GM12878 (cell line): ENCODE results near the gene CD8B. TPM values are rescaled to one million over a fixed set of nuclear protein-coding genes. Genes with fewer than 3 reads are reported as not detected.

Experiments
- ATAC-seq: fragments of 200-7000 bp; cut with Tn5 transposase; 3 replicates; pipeline ENCODE4 v1.9.1; 2020; ENCODE audit warnings: mild to moderate bottlenecking, moderate library complexity
- BruUV-seq: library from RNA; stranded (reverse); fragments of 400-500 nt; replicated peaks from 2 replicates; lab custom pipeline; 2021; lab: Mats Ljungman, UMichigan
- CTCF ChIA-PET: fragments of 300-600 bp; sonication (Branson Sonifier 250); formaldehyde crosslinking; extraction: SDS; loops from one replicate; lab custom pipeline; 2021; ENCODE audit warnings: inconsistent platforms; lab: Yijun Ruan, JAX
- POLR2A ChIA-PET: fragments of 350-600 bp; formaldehyde crosslinking; extraction: SDS; loops from one replicate; lab custom pipeline; 2021; ENCODE audit warnings: inconsistent platforms; lab: Charles Lee
- RAD21 ChIA-PET: fragments of 300-600 bp; sonication (Branson Sonifier 250); formaldehyde crosslinking; loops from one replicate; lab custom pipeline; 2023; ENCODE audit warnings: antibody characterized with exemption; ENCODE audit not compliant: unreplicated experiment; lab: Charles Lee
- SMC1A ChIA-PET: fragments of 300-600 bp; sonication (Branson Sonifier 250); formaldehyde crosslinking; loops from one replicate; lab custom pipeline; 2023; ENCODE audit not compliant: unreplicated experiment, uncharacterized antibody; lab: Charles Lee
- DNase-seq: peaks from one replicate; pipeline ENCODE4 v3.0.0-alpha.2; 2011; ENCODE audit warnings: low read depth, low spot score
- FAIRE-seq: peaks from 3 replicates; lab custom pipeline; 2011; peaks lifted over from hg19 to GRCh38; lab: Jason Lieb, UNC
- H2AFZ ChIP-seq: 2 replicates; pipeline ENCODE4 v1.6.0; 2011; ENCODE audit warnings: low read depth, low read length, control low read depth; ENCODE audit not compliant: control insufficient read depth
- H3K27ac ChIP-seq: 2 replicates; pipeline ENCODE4 v1.5.1; 2011; ENCODE audit warnings: control low read depth; ENCODE audit not compliant: control insufficient read depth, insufficient read depth
- H3K27me3 ChIP-seq, 2 experiments: replicated peaks in 1 of 2; 2 replicates each; pipeline versions ENCODE4 v1.6.0 to v1.6.1; 2011; ENCODE audit warnings: low read length in 1 of 2; ENCODE audit not compliant: control insufficient read depth in 2 of 2, insufficient read depth in 2 of 2
- H3K36me3 ChIP-seq, 2 experiments: 2 replicates each; pipeline ENCODE4 v1.5.1; 2011; ENCODE audit warnings: low read length in 1 of 2; ENCODE audit not compliant: control insufficient read depth in 2 of 2, insufficient read depth in 2 of 2
- H3K4me1 ChIP-seq: 2 replicates; pipeline ENCODE4 v1.6.1; 2011; ENCODE audit warnings: mild to moderate bottlenecking, low read length, moderate library complexity, mixed read lengths; ENCODE audit not compliant: control insufficient read depth, insufficient read depth
- H3K4me2 ChIP-seq: 2 replicates; pipeline ENCODE4 v1.6.0; 2011; ENCODE audit warnings: control low read depth; ENCODE audit not compliant: control insufficient read depth, insufficient read depth
- H3K4me3 ChIP-seq: fragments of 200-600 bp; sonication (generic); 2 replicates; pipeline ENCODE4 v1.5.1; 2016
- H3K79me2 ChIP-seq: 2 replicates; pipeline ENCODE4 v1.6.0; 2011; ENCODE audit warnings: low read length; ENCODE audit not compliant: control insufficient read depth, insufficient read depth
- H3K9ac ChIP-seq: 2 replicates; pipeline ENCODE4 v1.8.0; 2011; ENCODE audit warnings: low read length, control low read depth, mixed read lengths; ENCODE audit not compliant: control insufficient read depth, insufficient read depth
- H3K9me3 ChIP-seq: replicated peaks from 3 replicates; pipeline ENCODE4 v1.5.1; 2011; ENCODE audit warnings: mild to moderate bottlenecking, low read length; ENCODE audit not compliant: control insufficient read depth, insufficient read depth
- H4K20me1 ChIP-seq: 2 replicates; pipeline ENCODE4 v1.6.0; 2011; ENCODE audit not compliant: control insufficient read depth, insufficient read depth
- BCLAF1 ChIP-seq: fragments of 450-650 bp; IDR thresholded peaks from 2 replicates; pipeline ENCODE4 v1.6.1; 2017; ENCODE audit warnings: antibody characterized with exemption, mild to moderate bottlenecking, moderate library complexity
- CREB1 ChIP-seq: IDR thresholded peaks from 2 replicates; pipeline ENCODE4 v1.6.1; 2012; ENCODE audit warnings: low read depth, mild to moderate bottlenecking, inconsistent platforms
- EZH2 ChIP-seq: IDR thresholded peaks from 2 replicates; pipeline ENCODE4 v1.6.1; 2012; ENCODE audit warnings: low read depth, mild to moderate bottlenecking, control low read depth, inconsistent platforms, low read length, borderline replicate concordance; ENCODE audit not compliant: control insufficient read depth
- HDAC6 ChIP-seq: fragments of 200-600 bp; sonication (generic); IDR thresholded peaks from one replicate; pipeline ENCODE4 v1.8.0; 2017; ENCODE audit warnings: antibody characterized with exemption; ENCODE audit not compliant: unreplicated experiment
- HSF1 ChIP-seq: fragments of 150-350 bp; IDR thresholded peaks from 2 replicates; pipeline ENCODE4 v1.6.1; 2014; ENCODE audit warnings: mild to moderate bottlenecking, low read depth, low read length
- MTA3 ChIP-seq: IDR thresholded peaks from 2 replicates; pipeline ENCODE4 v1.6.1; 2012; ENCODE audit warnings: low read length, inconsistent platforms, borderline replicate concordance
- POU2F2 ChIP-seq: IDR thresholded peaks from 3 replicates; pipeline ENCODE4 v1.6.1; 2011; ENCODE audit warnings: low read depth, mild to moderate bottlenecking, low read length, borderline replicate concordance
- RB1 ChIP-seq: fragments of 450-650 bp; formaldehyde crosslinking; IDR thresholded peaks from 2 replicates; pipeline ENCODE4 v1.6.1; 2017; ENCODE audit warnings: mild to moderate bottlenecking, borderline replicate concordance
- REST ChIP-seq: IDR thresholded peaks from 2 replicates; pipeline ENCODE4 v1.6.1; 2012; ENCODE audit warnings: mild to moderate bottlenecking, low read depth, low read length
- SIX5 ChIP-seq: IDR thresholded peaks from 2 replicates; pipeline ENCODE4 v1.6.1; 2011; ENCODE audit warnings: mild to moderate bottlenecking, low read depth, low read length, moderate library complexity; ENCODE audit not compliant: severe bottlenecking
- SUZ12 ChIP-seq: fragments of 200-600 bp; sonication (generic); IDR thresholded peaks from one replicate; pipeline ENCODE4 v1.6.1; 2018; ENCODE audit warnings: antibody characterized with exemption, mild to moderate bottlenecking; ENCODE audit not compliant: unreplicated experiment
- ZBTB4 ChIP-seq: fragments of 450-650 bp; formaldehyde crosslinking; IDR thresholded peaks from 2 replicates; pipeline ENCODE4 v1.4.0; 2022; ENCODE audit warnings: mild to moderate bottlenecking, moderate library complexity
- WGBS: methylation state at CpG from one replicate; pipeline ENCODE4 v1.1.6; 2016; ENCODE audit warnings: low lambda C conversion rate; ENCODE audit not compliant: insufficient replicate concordance, insufficient coverage; ENCODE audit errors: missing lambda C conversion rate; 5-methylcytosine and 5-hydroxymethylcytosine counted together
- in situ Hi-C: fragments of 300-500 bp; cut with MboI; formaldehyde crosslinking; loops from 9 replicates; pipeline ENCODE4 v1.14.3; 2018; ENCODE audit warnings: mixed read lengths
- intact Hi-C: fragments of 100-400 bp; cut with micrococcal nuclease; formaldehyde crosslinking; loops from one replicate; pipeline ENCODE4 v1.14.2; 2022; ENCODE audit not compliant: unreplicated experiment
- polyA plus RNA-seq, 11 experiments: library from polyadenylated mRNA; depleted of rRNA in 4 of 11; unstranded in 6 of 11; stranded (reverse) in 5 of 11; fragments of >200 nt; fragmentation: Nextera tagmentation in 4 of 11; fragmentation: Illumina TruSeq in 1 of 11; extraction: Ambion mirVana in 4 of 11; extraction: Trizol in 1 of 11; gene quantifications; 1 replicate in 1 of 11; 2 replicates in 10 of 11; pipeline versions ENCODE4 v1.2.1 to v1.2.3, GENCODE V29; 2011 to 2016; ENCODE audit warnings: inconsistent platforms in 2 of 11, missing spikeins in 2 of 11, low read depth in 1 of 11
- total RNA-seq, 4 experiments: library from RNA; depleted of rRNA in 3 of 4; stranded (reverse); fragments of >200 nt in 3 of 4; fragmentation: Illumina TruSeq in 1 of 4; extraction: Trizol in 1 of 4; gene quantifications; 2 replicates each; pipeline versions ENCODE4 v1.2.1 to v1.2.3, GENCODE V29; 2013 to 2021

CD8B gene
- total and polyA plus RNA-seq, 10 of the 15 experiments (the other 5 are each of a cell fraction or from before 2014, with no cell fraction given), result 0.21 TPM; not detected in 9

- Histone ChIP-seq H3K9ac (no peak overlapping the region), H3K27me3 (peaks cover 9 to 21% of the 10 kb centered on the region in 2 experiments), H3K79me2 (no peaks in the 10 kb centered on the region), H3K9me3 (no peaks in the 10 kb centered on the region; the same call in 2 of the 3 replicates), H2AFZ (no peak overlapping the region), H3K27ac (no peak overlapping the region), H3K36me3 (no peaks in the 10 kb centered on the region), H3K4me2 (0 out of 2 replicates have a peak overlapping the region, but pooled peaks have one; percentile 25), H3K4me3 (no peak overlapping the region), H3K4me1 (no peaks in the 10 kb centered on the region), H4K20me1 (no peaks in the 10 kb centered on the region)
- ChIA-PET SMC1A (no interaction called here), RAD21 (no interaction called here), POLR2A (no interaction called here), CTCF (no interaction called here)
- TF ChIP-seq SUZ12 (peak; percentile 87), SIX5 (no peak), HSF1 (no peak), MTA3 (no peak), EZH2 (0 out of 2 replicates have a peak, but pooled peaks have one; percentile 64), REST (peak; percentile 14; the same call in 1 of the 2 replicates), POU2F2 (no peak), HDAC6 (no peak), ZBTB4 (CRISPR knock-in tag) (no peak), CREB1 (no peak), BCLAF1 (no peak), RB1 (no peak)
- FAIRE-seq (no peak), ATAC-seq (peak; percentile 35), DNase-seq (no peak)
- in situ Hi-C loops (no loop called here), intact Hi-C loops (no loop called here)
- 32% methylated on average over 39 of the region's 40 CpGs for WGBS
- BruUV-seq, result no TSS peak
These were observed 71.5 kb downstream of the CD8B start for GRCh38 chr2:86790134-86790675.
